HG02973 (cell line): Measurements from ENCODE around the gene TCERG1L.

Source experiments
- ATAC-seq: cut with Tn5 transposase; IDR thresholded peaks from one replicate; pipeline ENCODE4 v1.9.1; 2021; ENCODE audit warnings: moderate library complexity; ENCODE audit not compliant: unreplicated experiment

The TCERG1L gene

DNA sequence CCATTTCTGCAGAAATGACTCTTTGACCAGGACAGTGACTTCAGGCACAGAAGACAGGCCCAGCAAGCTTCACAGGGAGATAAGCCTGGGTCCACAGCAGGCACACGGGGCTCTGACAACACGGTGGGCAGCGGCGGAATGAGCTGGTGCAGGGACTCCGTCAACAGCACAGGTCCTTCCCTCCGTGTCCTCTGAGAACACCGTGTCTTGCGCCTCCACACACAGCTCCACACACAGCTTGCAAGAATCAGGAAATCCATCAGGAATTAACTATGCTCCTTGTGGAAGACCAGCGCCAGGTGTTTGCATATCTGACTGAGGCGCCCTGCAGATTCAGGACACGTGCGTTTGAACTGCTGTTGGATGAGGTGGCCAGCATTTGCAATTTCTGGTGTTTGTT is 39.6 kb downstream of the TCERG1L start:
- ATAC-seq = no peak

DNA sequence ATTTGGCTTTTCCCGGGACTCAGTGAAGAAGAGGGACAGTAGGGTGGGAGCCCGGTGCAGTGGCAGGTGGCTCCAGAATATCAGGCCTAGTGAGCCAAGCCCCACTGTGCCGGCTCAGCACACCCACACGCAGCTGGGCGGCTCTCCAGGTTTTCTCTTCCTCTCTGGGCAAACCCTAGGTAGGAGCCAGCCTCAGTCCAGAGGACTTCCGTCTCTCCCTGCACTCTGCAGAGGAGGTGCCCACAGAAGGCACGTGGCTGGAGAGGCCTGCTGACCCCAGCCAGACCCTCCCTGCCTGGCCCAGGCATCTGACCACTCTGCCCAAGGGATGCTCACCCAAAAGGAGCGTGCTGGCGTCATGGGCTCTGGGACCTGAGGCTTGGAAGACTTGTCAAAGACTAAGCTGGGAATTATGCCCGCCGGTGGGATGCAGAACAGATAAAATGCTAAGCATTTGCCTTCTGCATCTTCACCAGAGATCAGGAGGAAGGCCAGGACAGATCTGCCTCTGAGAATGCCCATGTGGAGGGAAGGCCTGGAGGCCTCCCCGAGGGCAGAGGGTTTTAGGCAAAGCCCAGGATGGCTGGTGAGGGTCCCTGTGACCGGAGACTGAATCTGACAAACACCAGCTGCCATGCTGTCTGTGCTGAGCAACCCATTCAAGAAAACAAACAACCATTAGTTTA is 40.2 kb downstream of the TCERG1L start:
- ATAC-seq = no peak

DNA sequence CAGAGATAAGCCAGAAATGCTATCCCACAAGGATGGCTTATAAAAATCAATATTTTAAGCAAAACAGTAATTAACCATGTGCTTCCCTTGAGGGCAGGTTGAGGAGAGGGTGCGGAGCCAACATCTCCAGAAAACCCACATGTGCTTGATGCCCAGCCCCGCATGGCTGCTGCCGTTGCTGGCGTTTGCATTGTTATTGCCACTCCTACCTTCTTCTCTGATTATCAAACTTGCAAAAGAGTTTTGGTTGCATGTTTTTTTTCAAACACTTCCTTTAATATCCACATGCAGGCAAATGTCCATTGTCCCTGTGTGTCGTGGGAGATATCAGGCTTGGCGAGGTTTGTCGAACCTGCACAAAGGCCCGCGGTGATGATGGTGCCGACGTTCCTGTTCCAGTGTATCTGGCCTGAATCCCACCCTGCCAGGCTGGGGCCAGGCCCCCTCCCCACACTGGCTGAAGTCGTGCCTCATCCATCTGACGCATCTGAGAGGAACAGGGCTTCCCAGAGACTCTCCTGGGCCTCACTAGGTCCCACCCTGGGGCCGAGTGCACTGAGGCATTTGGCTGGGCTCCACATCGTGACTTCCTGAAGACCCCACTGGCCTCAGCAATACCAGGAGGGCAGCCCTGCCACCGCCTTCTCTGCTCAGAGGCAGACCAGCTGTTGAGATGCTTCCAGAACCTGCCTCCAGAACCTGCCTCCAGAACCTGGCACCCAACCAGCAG is 40.9 kb downstream of the TCERG1L start:
- ATAC-seq = no peak

DNA sequence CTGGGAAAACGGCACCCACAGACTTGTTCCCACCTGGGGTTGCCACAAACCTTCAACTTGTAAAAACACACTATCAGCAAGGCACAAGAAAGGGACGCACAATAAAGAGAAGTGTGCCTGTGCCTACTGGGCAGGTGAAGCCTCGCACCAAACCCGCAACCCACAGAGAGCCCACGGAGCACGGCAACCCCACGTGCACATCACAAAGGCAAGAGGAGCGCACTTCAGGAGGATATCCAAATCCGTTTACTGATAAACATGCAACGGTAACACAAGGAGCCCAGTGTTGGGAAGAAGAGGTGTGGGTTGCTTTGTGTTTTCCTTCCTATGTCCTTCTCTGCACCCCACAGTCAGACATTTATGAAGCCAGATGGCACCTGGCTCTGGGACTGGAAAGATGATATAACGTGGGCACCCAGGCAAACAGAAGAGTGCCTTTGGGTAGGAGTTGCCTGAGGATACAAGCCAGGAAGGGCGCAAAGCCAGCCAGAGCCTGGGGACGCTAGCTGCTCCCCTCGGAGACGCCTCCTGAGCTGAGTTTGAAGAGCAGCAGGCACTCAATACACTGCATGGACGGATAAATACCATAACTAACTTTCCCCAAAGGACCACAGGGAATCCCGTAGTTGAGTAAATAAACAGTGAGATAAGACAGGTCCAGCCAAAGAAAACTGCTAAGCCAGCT is 41.6 kb downstream of the TCERG1L start:
- ATAC-seq = no peak

DNA sequence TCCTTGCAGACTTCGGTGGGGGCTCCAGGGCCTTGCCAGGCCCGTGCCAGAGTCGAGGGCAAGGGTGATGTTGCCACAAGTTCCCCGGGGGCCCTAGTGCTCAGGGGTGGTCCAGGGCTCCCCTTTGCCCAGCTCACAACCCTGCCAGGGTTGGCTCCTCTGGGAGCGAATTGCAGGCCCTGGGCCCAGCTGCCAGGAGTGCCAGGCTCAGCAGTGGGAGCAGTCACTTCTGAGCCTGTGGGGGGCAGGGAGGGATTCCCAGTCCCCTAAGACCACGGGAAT is 43.8 kb downstream of the TCERG1L start:
- no peak for ATAC-seq

DNA sequence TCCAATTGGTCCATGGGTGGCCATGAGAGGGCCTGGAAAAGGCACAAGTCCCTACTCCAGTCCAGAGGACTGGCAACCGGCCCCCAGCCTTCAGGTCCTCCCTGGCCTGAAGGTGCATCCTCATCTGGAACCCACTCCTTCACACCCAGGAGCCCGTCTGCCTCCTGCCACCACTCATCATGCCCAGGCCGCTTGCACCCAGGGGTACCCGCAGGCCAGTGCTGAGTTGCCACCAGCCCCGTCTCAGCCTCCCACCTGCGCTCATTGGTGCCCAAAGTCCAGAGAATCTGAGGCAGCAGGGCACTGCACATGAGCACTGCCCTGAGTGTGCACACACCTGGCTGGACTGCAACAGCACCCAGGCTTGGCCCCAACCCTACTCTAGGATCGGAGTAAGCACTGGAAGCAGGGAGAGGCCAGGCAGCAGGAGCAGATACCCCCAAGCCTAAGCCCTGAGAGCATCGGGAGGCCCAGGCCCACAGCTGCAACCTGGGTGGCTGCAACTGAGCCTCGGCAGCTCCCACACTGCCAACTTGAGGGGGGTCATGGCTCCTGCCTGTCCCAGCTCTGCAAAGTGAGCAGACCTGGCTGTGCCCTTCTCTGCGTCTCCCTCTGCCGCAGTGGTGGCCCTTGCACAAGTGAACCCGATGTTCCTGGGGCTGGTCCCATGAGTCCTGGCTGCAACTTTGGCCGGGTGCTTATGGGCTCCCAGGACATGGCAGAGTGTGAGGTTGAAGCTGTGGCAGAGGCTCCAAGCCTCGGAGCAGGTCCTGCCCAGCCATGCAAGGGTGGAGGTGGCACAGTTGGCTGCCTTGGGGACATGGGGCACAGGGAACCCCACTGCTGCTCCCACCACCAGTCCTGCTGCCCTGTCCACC is 44.3 kb downstream of the TCERG1L start:
- ATAC-seq = no peak

DNA sequence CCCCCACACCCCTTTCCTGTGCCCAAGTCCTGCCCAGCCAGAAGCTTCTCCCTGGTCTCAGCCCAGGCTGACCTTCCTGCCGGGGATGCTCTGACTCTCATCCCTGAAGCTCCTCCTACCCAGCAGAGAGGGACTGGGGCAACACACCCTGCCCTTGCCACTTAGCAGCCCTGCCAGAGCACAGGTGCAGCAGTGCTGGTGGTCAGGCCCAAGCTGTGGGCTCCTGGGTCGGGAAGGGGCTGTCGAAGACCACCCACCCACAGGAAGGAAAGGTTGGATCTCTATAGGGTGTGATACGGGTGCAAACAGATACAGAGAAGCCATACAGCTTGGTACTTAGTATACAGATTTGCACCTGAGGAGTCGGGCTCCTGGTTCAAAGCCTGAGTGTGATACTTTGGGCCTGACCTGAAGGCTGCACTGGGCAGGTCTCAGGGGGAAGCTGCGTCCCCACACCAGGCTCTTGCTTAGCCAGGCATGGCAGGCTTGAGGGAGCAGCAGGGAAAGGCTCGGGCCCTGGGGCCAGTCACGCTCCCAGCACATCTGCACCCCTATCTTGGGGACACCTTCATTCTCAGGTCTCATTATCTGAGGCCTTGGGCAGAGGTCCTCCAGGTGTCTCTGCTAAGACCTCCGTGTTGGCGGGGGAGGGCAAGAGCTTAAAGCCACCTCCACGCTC is 47.3 kb downstream of the TCERG1L start:
- ATAC-seq = no peak

DNA sequence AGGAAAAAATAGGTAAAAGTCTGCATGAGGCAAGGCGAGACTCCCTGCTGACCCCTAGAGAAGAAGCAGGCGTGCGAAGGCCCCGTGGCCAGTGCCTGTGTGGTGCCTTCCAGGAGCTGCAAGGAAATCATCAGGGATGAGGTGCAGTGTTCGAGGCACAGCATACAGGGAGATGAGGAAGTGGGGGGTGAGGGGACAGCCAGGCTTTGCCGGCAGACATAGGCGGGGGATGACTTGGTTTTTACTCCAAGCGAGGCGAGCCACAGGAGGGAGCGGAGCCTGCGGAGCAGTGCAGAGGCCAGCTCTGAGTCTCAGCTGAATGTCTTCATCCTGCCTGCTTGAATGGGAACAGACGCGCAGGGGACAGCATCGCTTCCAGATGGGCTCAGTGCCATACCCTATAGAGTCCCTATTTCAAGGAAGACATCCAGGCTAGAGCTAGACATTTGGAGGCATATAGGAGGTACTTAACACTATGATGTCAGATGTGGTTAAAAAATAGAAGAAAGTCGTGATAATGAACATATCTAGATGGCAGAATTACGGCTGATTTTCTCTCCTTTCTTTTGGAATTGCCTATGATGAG is 49.5 kb downstream of the TCERG1L start:
- no peak for ATAC-seq

DNA sequence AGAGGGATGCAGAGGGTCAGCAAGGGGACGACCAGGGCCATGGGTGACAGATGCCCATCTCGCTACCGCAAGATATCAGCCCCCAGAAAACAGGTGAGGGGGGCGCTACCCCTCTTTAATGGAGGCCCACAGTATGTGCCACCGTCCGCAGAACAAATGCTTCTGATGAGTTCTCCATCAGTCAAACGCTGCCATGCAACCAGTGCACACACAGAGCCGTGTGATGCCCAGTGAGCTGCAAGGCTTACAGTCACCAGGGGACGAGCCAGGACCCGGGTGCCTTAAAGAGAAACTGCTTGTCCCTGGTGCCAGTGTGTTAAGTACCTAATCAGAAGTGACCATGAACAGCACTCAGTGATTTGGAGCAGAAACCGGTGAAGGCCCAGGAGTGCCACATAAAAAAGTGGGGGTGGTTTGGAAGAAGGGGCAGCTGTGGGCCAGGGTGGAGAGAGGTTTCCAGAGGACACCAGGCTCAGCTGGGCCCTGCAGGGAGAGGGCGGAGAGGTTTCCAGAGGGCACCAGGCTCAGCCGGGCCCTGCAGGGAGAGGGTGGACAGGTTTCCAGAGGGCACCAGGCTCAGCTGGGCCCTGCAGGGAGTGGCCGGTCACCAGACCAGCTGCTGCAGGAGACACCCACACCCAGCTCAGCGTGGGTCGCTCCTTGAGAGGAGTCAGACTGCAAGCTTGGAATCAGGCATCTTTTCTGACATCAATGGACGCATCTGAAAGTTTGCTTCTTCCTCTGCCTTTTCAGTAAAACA is 50.9 kb downstream of the TCERG1L start:
- ATAC-seq = no peak

DNA sequence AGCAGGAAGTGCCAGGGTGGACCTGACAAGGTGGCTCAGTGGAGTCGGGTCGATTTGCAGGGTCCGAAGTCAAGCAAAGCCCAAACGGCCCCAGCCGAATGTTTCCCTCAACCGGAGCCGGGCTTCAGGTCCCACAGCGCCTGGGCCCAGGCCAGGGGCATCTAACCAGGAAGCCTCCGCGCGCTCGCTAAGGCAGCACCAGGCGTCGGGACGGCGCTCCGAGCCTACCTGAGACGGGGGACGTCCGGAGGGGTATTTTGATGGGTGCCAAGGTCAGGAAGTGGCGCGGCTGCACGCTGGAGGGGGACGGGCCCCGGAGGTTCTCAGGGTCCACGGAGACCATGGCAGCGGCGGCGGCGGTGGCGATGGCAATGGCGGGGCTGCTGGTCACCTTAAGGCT is 51.5 kb downstream of the TCERG1L start:
- no peak for ATAC-seq

DNA sequence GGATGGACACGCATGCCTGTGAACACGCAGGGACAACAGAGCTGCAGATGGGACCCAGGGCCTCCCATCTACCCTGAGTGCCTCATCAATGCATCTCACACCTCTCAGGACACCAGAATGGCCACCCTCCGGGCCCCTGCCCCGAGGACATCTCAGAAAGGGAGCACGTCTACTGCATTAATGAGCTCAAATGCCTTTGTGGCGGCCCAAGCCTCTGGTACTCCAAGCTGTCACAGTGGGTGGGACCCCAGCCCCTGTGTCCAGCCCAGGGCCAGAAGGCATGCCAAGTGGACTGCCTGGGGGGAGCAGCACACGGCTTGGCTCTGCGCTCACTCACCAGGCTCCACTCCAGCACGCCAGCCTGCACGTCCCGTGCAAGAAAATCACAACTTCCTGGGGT is 52.0 kb downstream of the TCERG1L start:
- no peak for ATAC-seq

DNA sequence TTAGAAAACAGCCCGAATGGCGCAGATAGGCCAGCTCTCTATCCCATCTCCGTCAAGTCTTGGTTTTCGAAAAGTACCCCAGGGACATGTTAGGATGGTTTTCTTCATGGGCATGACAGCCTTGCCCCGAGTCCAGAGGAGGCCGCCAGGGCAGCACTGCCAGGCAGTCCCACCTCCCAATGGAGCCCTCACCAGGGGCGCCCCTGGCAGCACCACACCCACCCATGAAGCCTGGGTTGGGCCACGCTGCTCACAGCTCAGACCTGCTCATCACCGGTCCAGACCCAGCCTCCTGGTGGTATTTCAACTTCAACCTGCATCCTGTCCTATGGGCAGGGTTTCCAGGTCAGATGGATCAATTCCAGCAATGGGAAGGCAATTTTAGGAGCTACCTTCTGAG is 53.3 kb downstream of the TCERG1L start:
- ATAC-seq = no peak

DNA sequence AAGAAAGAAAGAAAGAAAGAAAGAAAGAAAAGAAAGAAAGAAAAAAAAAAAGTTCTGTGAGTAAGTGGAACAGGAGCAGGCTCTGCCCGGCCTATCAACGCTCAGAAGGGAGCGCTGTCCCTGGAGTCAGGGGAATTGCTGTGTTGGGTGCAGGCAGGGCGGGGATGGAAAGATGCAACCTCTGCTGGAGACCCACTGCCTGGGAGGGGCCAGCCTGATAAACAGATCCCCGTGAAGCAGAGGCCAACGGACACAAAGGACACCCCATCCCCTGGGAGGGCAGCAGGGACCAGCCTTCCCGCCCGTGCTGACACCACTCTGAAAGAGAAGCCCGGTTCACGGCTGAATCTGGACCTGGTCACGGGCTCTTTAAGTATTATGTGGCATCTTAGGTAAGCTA is 54.5 kb downstream of the TCERG1L start:
- no peak for ATAC-seq

DNA sequence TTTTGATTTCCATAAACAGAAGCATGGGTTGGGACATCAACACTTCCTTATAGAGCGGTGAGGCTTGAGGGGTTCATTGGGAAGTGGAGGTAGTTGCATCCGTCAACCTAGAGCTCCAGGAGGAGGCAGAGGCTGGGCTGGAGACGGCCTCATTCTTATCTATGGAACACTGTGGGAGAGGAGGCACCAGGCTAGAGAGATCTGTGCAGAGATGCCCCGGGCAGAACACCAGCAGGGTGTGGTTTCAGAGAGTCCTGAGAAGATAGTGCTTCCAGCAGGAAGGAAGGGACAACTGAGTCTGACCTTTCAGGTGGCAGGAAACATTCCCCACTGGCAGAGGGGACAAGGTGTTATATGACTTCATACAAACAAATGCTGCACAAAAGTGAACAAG is 56.7 kb downstream of the TCERG1L start:
- ATAC-seq = no peak

DNA sequence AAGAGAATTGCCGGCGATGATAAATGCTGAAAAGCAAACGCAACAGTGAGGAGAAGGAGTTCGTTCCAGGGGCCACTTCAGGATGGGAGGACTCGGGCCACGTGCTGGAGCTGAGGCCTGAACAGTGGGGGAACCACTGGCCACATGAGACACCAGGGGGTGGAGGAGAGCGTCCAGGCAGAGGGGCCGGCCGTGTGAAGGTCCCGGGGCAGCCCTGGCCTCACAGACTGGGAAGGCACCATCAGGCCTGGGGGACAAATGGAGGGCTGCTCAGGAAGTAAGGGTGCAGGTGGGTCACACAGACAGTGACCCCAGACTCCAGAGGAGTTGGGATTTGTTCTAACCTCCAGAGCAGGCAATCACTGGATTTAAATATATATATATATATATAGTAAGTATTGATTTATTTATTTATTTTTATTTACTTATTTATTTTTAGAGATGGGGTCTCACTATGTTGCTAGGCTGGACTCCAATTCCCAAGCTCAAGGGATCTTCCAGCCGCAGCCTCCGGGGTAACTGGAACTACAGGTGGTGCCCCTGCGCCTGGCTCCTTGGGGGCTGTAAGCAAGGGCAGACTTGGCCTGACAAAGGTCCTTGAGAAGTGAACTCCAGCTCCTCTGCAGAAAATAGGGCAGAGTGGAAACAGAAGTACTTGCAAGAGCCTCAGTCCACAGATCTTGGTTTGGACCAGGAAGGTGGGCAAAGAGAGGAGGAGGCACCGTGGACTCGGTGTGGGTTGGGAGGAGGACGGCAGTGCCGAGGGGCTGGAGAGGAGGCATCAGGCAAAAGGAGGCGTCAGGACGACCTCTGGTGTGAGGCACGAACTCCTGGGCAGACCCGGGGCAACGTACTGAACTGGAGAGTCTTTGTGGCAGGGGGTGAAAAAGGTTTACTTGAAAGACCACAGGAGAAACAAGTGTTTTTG is 57.3 kb downstream of the TCERG1L start:
- no peak for ATAC-seq

DNA sequence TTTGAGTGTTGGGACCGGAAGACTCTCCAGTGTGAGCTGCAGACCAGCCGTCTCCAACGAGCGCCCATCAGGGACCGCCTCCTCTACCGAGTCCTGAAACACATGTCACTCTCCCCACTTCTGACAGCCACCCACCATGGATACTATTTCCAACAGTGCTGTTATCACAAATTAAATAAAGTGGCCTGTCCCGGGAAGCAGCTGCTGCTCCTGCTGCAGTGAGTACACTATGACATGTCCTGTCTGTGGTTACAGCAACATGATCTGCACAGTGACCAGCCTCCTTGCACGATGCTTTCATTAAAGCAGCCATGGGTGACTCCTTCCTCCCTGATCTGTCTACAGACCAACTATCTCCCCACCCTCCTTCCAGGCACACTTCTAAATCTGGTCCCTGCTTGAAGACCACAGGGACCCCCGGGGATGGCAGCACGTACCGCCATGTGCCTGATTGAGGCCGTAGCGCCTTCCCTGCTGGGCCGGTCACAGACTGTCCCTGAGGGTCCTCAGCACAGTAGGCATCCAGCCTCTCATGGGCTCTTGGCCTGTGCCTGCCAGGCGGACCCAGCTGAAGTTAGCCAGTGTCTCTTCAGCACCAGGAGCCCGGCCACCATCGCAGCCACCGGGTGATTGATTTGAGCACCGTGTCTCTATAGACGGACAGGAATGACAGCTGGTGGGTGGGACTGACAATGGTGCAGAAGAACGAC is 58.8 kb downstream of the TCERG1L start:
- ATAC-seq = no peak

DNA sequence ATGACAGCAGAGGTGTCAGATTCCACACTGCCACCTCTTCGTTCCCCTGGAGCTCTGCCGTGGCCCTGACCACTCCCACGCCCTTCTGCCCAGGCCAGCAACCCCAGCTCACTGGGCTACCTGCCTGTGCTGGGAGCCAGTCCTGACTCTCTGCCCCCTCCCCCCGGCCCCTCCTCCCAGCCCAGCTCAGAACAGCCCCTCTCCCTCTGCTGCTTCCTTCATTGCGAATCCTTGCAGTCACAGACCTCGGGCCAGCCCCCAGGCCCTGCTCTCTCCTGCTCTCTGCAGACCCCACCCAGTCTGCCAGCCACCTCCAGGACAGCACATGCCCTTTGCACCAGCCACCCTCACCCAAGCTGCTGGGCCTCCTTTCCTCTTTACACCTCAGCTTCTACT is 60.4 kb downstream of the TCERG1L start:
- no peak for ATAC-seq

DNA sequence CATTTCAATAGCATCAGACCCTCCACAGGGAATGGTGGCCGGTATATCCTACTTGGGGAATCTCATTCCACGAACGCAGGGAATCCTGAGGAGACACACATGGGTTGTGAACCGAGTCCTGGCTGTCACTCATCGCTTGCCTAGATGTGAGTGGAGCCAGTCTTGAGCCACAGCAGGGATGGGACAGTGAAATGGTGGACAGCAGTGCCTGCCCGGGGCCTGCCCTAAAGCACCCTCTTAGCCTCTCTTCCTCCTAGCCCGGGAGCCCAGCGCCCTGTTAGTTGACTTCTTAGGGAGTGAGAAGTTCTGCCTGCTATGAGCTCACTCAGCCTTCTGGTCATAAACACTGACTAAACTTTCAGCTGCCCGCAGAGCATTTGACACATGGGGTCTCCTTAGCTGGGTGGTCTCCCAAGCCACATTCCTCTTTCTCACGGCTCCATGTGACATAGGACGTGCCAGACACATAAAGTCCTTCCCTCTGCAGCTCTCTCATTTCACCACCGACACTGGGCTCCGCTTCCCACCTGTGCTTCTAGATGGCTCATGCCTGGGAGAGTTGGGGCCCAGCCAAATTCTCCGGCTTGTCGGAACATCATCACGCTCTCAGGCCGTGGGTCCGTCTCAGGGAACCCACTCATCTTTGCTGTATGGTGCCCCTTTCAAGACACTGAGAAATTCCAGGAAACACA is 60.9 kb downstream of the TCERG1L start:
- no peak for ATAC-seq
